Caco-2 (cell line): ENCODE data around the gene VSX1. TPM values are rescaled to one million over a fixed set of nuclear protein-coding genes. Genes with fewer than 3 reads are reported as not detected.

Experiments
- BruUV-seq: library from RNA; stranded (reverse); fragments of 400-500 nt; replicated peaks from 2 replicates; lab custom pipeline; 2021; lab: Mats Ljungman, UMichigan
- CTCF ChIA-PET: fragments of 300-600 bp; sonication (Branson Sonifier 250); formaldehyde crosslinking; loops from one replicate; lab custom pipeline; 2022; ENCODE audit warnings: antibody characterized with exemption; lab: Charles Lee
- POLR2A ChIA-PET: fragments of 300-600 bp; sonication (Branson Sonifier 250); formaldehyde crosslinking; loops from one replicate; lab custom pipeline; 2022; ENCODE audit warnings: antibody characterized with exemption; lab: Charles Lee
- DNase-seq, 2 experiments: peaks; one replicate each; pipeline versions ENCODE4 v3.0.0 to v3.0.0-alpha.2; 2020 to 2022
- H3K27me3 ChIP-seq: replicated peaks from 2 replicates; pipeline ENCODE4 v1.6.0; 2011; ENCODE audit warnings: low read length; ENCODE audit not compliant: control insufficient read depth, insufficient read depth
- H3K36me3 ChIP-seq: 2 replicates; pipeline ENCODE4 v1.5.1; 2011; ENCODE audit warnings: low read length; ENCODE audit not compliant: control insufficient read depth, insufficient read depth
- H3K4me1 ChIP-seq: fragments of 250-450 bp; sonication (Bioruptor Pico); 2 replicates; pipeline ENCODE4 v1.5.1; 2020; ENCODE audit warnings: mild to moderate bottlenecking
- H3K4me3 ChIP-seq: 2 replicates; pipeline ENCODE4 v1.5.1; 2011; ENCODE audit warnings: low read depth, mild to moderate bottlenecking, control low read depth, low read length
- H3K9me3 ChIP-seq: fragments of 250-450 bp; sonication (Bioruptor Pico); 2 replicates; pipeline ENCODE4 v1.5.1; 2020; ENCODE audit warnings: mild to moderate bottlenecking, moderate library complexity
- H3K27ac Mint-ChIP-seq: one replicate; pipeline ENCODE4 v1.8.0; 2022; ENCODE audit warnings: mixed read lengths; ENCODE audit not compliant: unreplicated experiment
- H3K27me3 Mint-ChIP-seq: one replicate; pipeline ENCODE4 v1.8.0; 2022; ENCODE audit warnings: mixed read lengths; ENCODE audit not compliant: insufficient read depth, unreplicated experiment
- H3K36me3 Mint-ChIP-seq: one replicate; pipeline ENCODE4 v1.8.0; 2022; ENCODE audit warnings: mild to moderate bottlenecking, mixed read lengths; ENCODE audit not compliant: insufficient read depth, unreplicated experiment
- H3K4me1 Mint-ChIP-seq: one replicate; pipeline ENCODE4 v1.8.0; 2022; ENCODE audit warnings: low read depth, mixed read lengths; ENCODE audit not compliant: unreplicated experiment
- H3K4me3 Mint-ChIP-seq: one replicate; pipeline ENCODE4 v1.8.0; 2022; ENCODE audit warnings: mild to moderate bottlenecking, moderate library complexity, mixed read lengths; ENCODE audit not compliant: unreplicated experiment
- H3K9me3 Mint-ChIP-seq: one replicate; pipeline ENCODE4 v1.8.0; 2022; ENCODE audit warnings: mixed read lengths; ENCODE audit not compliant: unreplicated experiment
- CTCF ChIP-seq, 2 experiments: fragments of 200-600 bp in 1 of 2; IDR thresholded peaks; 1 replicate in 1 of 2; 2 replicates in 1 of 2; pipeline versions ENCODE4 v1.5.1 to v1.8.0; 2011 to 2022; ENCODE audit warnings: antibody characterized with exemption in 1 of 2, control low read depth in 1 of 2, inconsistent platforms in 1 of 2, low read depth in 1 of 2, low read length in 1 of 2, mild to moderate bottlenecking in 1 of 2, moderate library complexity in 1 of 2; ENCODE audit not compliant: insufficient read depth in 1 of 2, severe bottlenecking in 1 of 2, unreplicated experiment in 1 of 2
- intact Hi-C: fragments of 100-400 bp; cut with micrococcal nuclease; formaldehyde crosslinking; loops from one replicate; pipeline ENCODE4 v1.10.0; 2022; ENCODE audit not compliant: unreplicated experiment
- total RNA-seq: library from RNA; stranded (reverse); gene quantifications from 2 replicates; pipeline ENCODE4 v1.2.3, GENCODE V29; 2022

Gene VSX1
- total RNA-seq, 1 experiment from 2014 or later, result not detected

GRCh38 chr20:25044660-25045342 is 37.1 kb downstream of the VSX1 start:
- no TSS peak for BruUV-seq
- H3K36me3 ChIP-seq, result peaks cover 3% of the 10 kb centered on the region
- H3K27me3 ChIP-seq, result no peaks in the 10 kb centered on the region
- Mint-ChIP-seq H3K4me3 (no peak overlapping the region), H3K9me3 (no peaks in the 10 kb centered on the region), H3K4me1 (no peaks in the 10 kb centered on the region), H3K36me3 (peaks cover 26% of the 10 kb centered on the region), H3K27ac (no peak overlapping the region), H3K27me3 (no peaks in the 10 kb centered on the region)
- no peaks in the 10 kb centered on the region for H3K9me3 ChIP-seq
- TF ChIP-seq CTCF (IDR thresholded peaks at IDR 0.05; ENCODE audit: insufficient read depth in 1 of 2, low read depth in 1 of 2, low read length in 1 of 2, severe bottlenecking in 1 of 2, unreplicated experiment in 1 of 2), result no peak
- ChIA-PET POLR2A (no interaction called here), CTCF (interaction anchor here (0.9 to 1.7 kb wide), 2 partner anchors 11 to 13 kb away, joined by 3 read pairs; no protein-coding TSS in a partner anchor)
- intact Hi-C loops, result no loop called here
- no peaks in the 10 kb centered on the region for H3K4me1 ChIP-seq
- DNase-seq, result no peak
- H3K4me3 ChIP-seq, result no peak overlapping the region

- POLR2A ChIA-PET, result no interaction called here
These were observed 37.7 kb downstream of the VSX1 start for GRCh38 chr20:25044261-25044560.

More at GRCh38 chr20:25044261-25044560, 37.7 kb downstream of the VSX1 start:
- H3K4me3 Mint-ChIP-seq, result no peak overlapping the region
- Histone ChIP-seq H3K36me3 (peaks cover 3% of the 10 kb centered on the region), H3K9me3 (no peaks in the 10 kb centered on the region), H3K4me3 (no peak overlapping the region), H3K4me1 (no peaks in the 10 kb centered on the region), H3K27me3 (no peaks in the 10 kb centered on the region)
- H3K9me3 Mint-ChIP-seq, result no peaks in the 10 kb centered on the region
- no peak overlapping the region for H3K27ac Mint-ChIP-seq
- CTCF ChIA-PET, result interaction anchor here (0.9 to 1.7 kb wide), 2 partner anchors 11 to 13 kb away, joined by 3 read pairs; no protein-coding TSS in a partner anchor
- H3K36me3 Mint-ChIP-seq, result peaks cover 26% of the 10 kb centered on the region
- no peak for TF ChIP-seq CTCF (IDR thresholded peaks at IDR 0.05; ENCODE audit: insufficient read depth in 1 of 2, low read depth in 1 of 2, low read length in 1 of 2, severe bottlenecking in 1 of 2, unreplicated experiment in 1 of 2)
- BruUV-seq, result no TSS peak
- no peak for DNase-seq
- no peaks in the 10 kb centered on the region for H3K4me1 Mint-ChIP-seq
- no peaks in the 10 kb centered on the region for H3K27me3 Mint-ChIP-seq
- intact Hi-C loops, result no loop called here
